PC-3 (cell line): ENCODE data around the gene CCDC63. TPM values are rescaled to one million over a fixed set of nuclear protein-coding genes. Genes with fewer than 3 reads are reported as not detected.

ENCODE experiments used
- ATAC-seq: fragments of 200-7000 bp; cut with Tn5 transposase; 2 replicates; pipeline ENCODE4 v1.9.1; 2020; ENCODE audit warnings: mild to moderate bottlenecking, moderate library complexity
- BruUV-seq: library from RNA; stranded (reverse); fragments of 400-500 nt; replicated peaks from 2 replicates; lab custom pipeline; 2021; lab: Mats Ljungman, UMichigan
- CTCF ChIA-PET: fragments of 300-600 bp; sonication (Branson Sonifier 250); formaldehyde crosslinking; loops from one replicate; lab custom pipeline; 2022; ENCODE audit warnings: antibody characterized with exemption; lab: Charles Lee
- POLR2A ChIA-PET: fragments of 300-600 bp; sonication (Branson Sonifier 250); formaldehyde crosslinking; loops from one replicate; lab custom pipeline; 2022; ENCODE audit warnings: antibody characterized with exemption; ENCODE audit not compliant: unreplicated experiment; lab: Charles Lee
- DNase-seq: peaks from one replicate; pipeline ENCODE4 v3.0.0-alpha.2; 2015
- H2AFZ ChIP-seq: fragments of 300-600 bp; sonication (generic); 2 replicates; pipeline ENCODE4 v1.6.0; 2016; ENCODE audit warnings: antibody characterized with exemption, low read length
- H3F3A ChIP-seq: fragments of 300-600 bp; sonication (generic); one replicate; pipeline ENCODE4 v1.6.0; 2017; ENCODE audit warnings: antibody characterized with exemption, low read length, control low read depth, mild to moderate bottlenecking; ENCODE audit not compliant: unreplicated experiment
- H3K27ac ChIP-seq: fragments of 300-600 bp; sonication (generic); 2 replicates; pipeline ENCODE4 v1.5.1; 2016; ENCODE audit warnings: mild to moderate bottlenecking, low read length
- H3K27me3 ChIP-seq: fragments of 300-600 bp; sonication (generic); 2 replicates; pipeline ENCODE4 v1.6.1; 2016; ENCODE audit warnings: low read length, mixed read lengths
- H3K36me3 ChIP-seq: fragments of 300-600 bp; sonication (generic); 2 replicates; pipeline ENCODE4 v1.6.1; 2016; ENCODE audit warnings: low read depth, mixed run types, low read length, mixed read lengths
- H3K4me1 ChIP-seq: fragments of 300-600 bp; sonication (generic); 2 replicates; pipeline ENCODE4 v1.5.1; 2016; ENCODE audit warnings: low read length; ENCODE audit not compliant: insufficient read depth
- H3K4me2 ChIP-seq: fragments of 300-600 bp; sonication (generic); 2 replicates; pipeline ENCODE4 v1.6.0; 2016; ENCODE audit warnings: low read length
- H3K4me3 ChIP-seq: fragments of 300-600 bp; sonication (generic); 2 replicates; pipeline ENCODE4 v1.5.1; 2016; ENCODE audit warnings: mild to moderate bottlenecking, low read length, mixed read lengths
- H3K79me2 ChIP-seq: fragments of 300-600 bp; sonication (generic); 2 replicates; pipeline ENCODE4 v1.6.1; 2017; ENCODE audit warnings: low read length, mixed read lengths
- H3K9ac ChIP-seq: fragments of 300-600 bp; sonication (generic); 2 replicates; pipeline ENCODE4 v1.6.0; 2016; ENCODE audit warnings: mild to moderate bottlenecking, low read length
- H3K9me2 ChIP-seq: fragments of 300-600 bp; sonication (generic); replicated peaks from 2 replicates; pipeline ENCODE4 v1.6.1; 2016; ENCODE audit warnings: mixed run types, low read length, mixed read lengths
- H3K9me3 ChIP-seq: fragments of 300-600 bp; sonication (generic); 2 replicates; pipeline ENCODE4 v1.6.1; 2016; ENCODE audit warnings: low read length, mixed read lengths
- H4K20me1 ChIP-seq: fragments of 300-600 bp; sonication (generic); 2 replicates; pipeline ENCODE4 v1.6.1; 2016; ENCODE audit warnings: low read length, mixed read lengths
- EZH2 ChIP-seq: fragments of 300-600 bp; sonication (generic); IDR thresholded peaks from one replicate; pipeline ENCODE4 v1.6.1; 2017; ENCODE audit warnings: antibody characterized with exemption, mild to moderate bottlenecking, low read length; ENCODE audit not compliant: unreplicated experiment
- EZH2phosphoT487 ChIP-seq: fragments of 300-600 bp; sonication (generic); IDR thresholded peaks from 2 replicates; pipeline ENCODE4 v1.6.1; 2018; ENCODE audit warnings: mild to moderate bottlenecking, antibody characterized with exemption, low read length, borderline replicate concordance
- intact Hi-C: fragments of 100-400 bp; cut with micrococcal nuclease; formaldehyde crosslinking; loops from 2 replicates; pipeline ENCODE4 v1.9.0; 2023
- total RNA-seq: library from RNA; depleted of rRNA; stranded (reverse); fragments of >200 nt; gene quantifications from 2 replicates; pipeline ENCODE4 v1.2.3, GENCODE V29; 2014
- TF ChIP-seq, protein P1 (sequence below): fragments of 300-600 bp; sonication (generic); conservative IDR thresholded peaks from 2 replicates; pipeline ENCODE4 v1.5.1; 2017; ENCODE audit warnings: antibody characterized with exemption, low read depth, mild to moderate bottlenecking, low read length

CCDC63 gene
- total RNA-seq, 1 experiment from 2014 or later: not detected

DNA sequence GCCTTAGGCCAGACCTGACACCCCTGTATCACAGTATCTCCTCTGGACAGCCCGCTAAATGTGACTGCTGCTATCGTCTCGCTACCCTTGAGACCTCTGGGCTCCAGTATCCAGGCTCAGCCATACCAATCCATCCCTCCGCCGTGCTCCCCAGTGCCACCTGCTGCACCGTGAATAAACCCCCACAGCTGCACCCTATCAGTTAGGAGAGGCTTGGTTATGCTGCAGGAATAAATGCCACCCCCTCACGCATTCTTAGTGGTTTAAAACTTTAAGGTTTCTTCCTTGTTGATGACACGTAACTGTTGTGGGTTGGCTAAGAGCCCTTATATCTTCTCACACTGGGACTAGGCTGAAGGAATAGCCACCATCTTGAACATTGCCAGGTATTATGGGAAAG lies 12.1 kb downstream of the CCDC63 start:
- no peak overlapping the region for H3K9ac ChIP-seq
- intact Hi-C loops: no loop called here
- no peak for ATAC-seq

DNA sequence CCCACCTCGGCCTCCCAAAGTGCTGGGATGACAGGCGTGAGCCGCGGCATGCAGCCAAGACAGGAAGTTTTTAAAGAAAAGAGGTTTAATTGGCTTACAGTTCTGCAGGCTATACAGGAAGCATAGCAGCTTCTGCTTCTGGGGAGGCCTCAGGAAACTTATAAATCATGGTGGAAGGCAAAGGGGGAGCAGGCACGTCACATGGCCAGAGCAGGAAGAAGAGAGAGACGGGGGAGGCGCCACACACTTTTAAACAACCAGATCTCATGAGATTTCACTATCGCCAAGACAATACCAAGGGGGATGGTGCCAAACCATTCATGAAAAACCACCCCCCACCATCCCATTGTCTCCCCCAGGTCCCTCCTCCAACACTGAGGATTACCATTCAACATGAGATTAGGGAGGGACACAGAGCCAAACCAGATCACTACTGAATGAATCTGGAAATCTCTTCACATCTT lies 14.1 kb downstream of the CCDC63 start:
- H3K9ac ChIP-seq: no peak overlapping the region
- no TSS peak for BruUV-seq
- no peak overlapping the region for H3K27ac ChIP-seq
- POLR2A ChIA-PET: no interaction called here
- ATAC-seq: no peak
- H3K4me1 ChIP-seq: no peaks in the 10 kb centered on the region
- CTCF ChIA-PET: no interaction called here
- no peaks in the 10 kb centered on the region for H3K79me2 ChIP-seq
- intact Hi-C loops: no loop called here
- H3K9me3 ChIP-seq: no peaks in the 10 kb centered on the region
- no peaks in the 10 kb centered on the region for H3K9me2 ChIP-seq
- H3K27me3 ChIP-seq: no peaks in the 10 kb centered on the region
- H3K4me2 ChIP-seq: no peak overlapping the region
- H3K4me3 ChIP-seq: no peak overlapping the region
- DNase-seq: no peak
- no peak overlapping the region for H2AFZ ChIP-seq
- TF ChIP-seq EZH2 (no peak), EZH2phosphoT487 (no peak)
- TF ChIP-seq, protein P1, sequence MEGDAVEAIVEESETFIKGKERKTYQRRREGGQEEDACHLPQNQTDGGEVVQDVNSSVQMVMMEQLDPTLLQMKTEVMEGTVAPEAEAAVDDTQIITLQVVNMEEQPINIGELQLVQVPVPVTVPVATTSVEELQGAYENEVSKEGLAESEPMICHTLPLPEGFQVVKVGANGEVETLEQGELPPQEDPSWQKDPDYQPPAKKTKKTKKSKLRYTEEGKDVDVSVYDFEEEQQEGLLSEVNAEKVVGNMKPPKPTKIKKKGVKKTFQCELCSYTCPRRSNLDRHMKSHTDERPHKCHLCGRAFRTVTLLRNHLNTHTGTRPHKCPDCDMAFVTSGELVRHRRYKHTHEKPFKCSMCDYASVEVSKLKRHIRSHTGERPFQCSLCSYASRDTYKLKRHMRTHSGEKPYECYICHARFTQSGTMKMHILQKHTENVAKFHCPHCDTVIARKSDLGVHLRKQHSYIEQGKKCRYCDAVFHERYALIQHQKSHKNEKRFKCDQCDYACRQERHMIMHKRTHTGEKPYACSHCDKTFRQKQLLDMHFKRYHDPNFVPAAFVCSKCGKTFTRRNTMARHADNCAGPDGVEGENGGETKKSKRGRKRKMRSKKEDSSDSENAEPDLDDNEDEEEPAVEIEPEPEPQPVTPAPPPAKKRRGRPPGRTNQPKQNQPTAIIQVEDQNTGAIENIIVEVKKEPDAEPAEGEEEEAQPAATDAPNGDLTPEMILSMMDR: no peak
- no peaks in the 10 kb centered on the region for H3F3A ChIP-seq
- no peaks in the 10 kb centered on the region for H4K20me1 ChIP-seq
- H3K36me3 ChIP-seq: no peaks in the 10 kb centered on the region

More for the DNA sequence above, 12.1 kb downstream of the CCDC63 start:
- POLR2A ChIA-PET: no interaction called here
- Histone ChIP-seq H4K20me1 (no peaks in the 10 kb centered on the region), H3K27me3 (no peaks in the 10 kb centered on the region), H2AFZ (no peak overlapping the region), H3K79me2 (no peaks in the 10 kb centered on the region), H3K4me1 (no peaks in the 10 kb centered on the region), H3K4me3 (no peak overlapping the region), H3K9me2 (no peaks in the 10 kb centered on the region), H3K36me3 (no peaks in the 10 kb centered on the region), H3K27ac (no peak overlapping the region), H3F3A (no peaks in the 10 kb centered on the region), H3K4me2 (no peak overlapping the region), H3K9me3 (no peaks in the 10 kb centered on the region)
- no peak for DNase-seq
- TF ChIP-seq, protein P1: no peak
- no peak for TF ChIP-seq EZH2
- no peak for TF ChIP-seq EZH2phosphoT487
- CTCF ChIA-PET: no interaction called here
- no TSS peak for BruUV-seq

DNA sequence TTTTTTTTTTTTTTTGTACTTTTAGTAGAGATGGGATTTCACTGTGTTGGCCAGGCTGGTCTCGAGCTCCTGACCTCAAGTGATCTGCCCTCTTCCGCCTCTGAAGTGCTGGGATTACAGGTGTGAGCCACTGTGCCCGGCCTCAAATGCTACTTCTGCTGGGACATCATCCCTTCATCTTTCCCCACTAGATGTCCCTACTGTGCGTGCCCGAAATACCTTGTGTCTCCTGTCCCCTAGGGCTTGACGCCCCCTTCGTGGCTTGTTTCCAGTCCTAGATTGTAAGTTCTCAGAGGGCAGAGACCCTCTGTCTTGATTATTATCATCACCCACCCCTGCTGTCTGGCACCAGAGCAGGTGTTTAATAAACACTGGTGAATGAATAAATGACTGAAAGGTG lies 14.9 kb downstream of the CCDC63 start:
- ChIA-PET CTCF (no interaction called here), POLR2A (no interaction called here)
- Histone ChIP-seq H3K27me3 (no peaks in the 10 kb centered on the region), H3F3A (no peaks in the 10 kb centered on the region), H3K9me2 (no peaks in the 10 kb centered on the region), H3K4me2 (no peak overlapping the region), H3K9me3 (no peaks in the 10 kb centered on the region), H2AFZ (no peak overlapping the region), H3K79me2 (no peaks in the 10 kb centered on the region), H3K36me3 (no peaks in the 10 kb centered on the region), H4K20me1 (no peaks in the 10 kb centered on the region), H3K9ac (no peak overlapping the region), H3K27ac (no peak overlapping the region), H3K4me3 (no peak overlapping the region), H3K4me1 (no peaks in the 10 kb centered on the region)
- BruUV-seq: no TSS peak
- TF ChIP-seq, protein P1: peak; percentile 42; the same call in 1 of the 2 replicates
- TF ChIP-seq EZH2: no peak
- ATAC-seq (no peak), DNase-seq (no peak)
- intact Hi-C loops: no loop called here
